ENCODE results near the gene GPANK1.

Gene GPANK1

GRCh38 chr6:31711233-31711632 lies 46.4 kb upstream of the GPANK1 start:
- TF ChIP-seq TAF1 (IDR thresholded peaks at IDR 0.05; ENCODE audit: borderline replicate concordance, insufficient read depth, low read length): no peak
- TF ChIP-seq REST (IDR thresholded peaks at IDR 0.05; ENCODE audit: insufficient read depth in 1 of 2, low read depth in 2 of 2, low read length in 2 of 2): no peak
- TF ChIP-seq SIN3A (IDR thresholded peaks at IDR 0.05; ENCODE audit: borderline replicate concordance, insufficient read depth, low read length): no peak
- no peak for TF ChIP-seq POLR2AphosphoS5 (IDR thresholded peaks at IDR 0.05; ENCODE audit: low read depth, low read length)
- no peak for TF ChIP-seq FOXP2 (optimal IDR thresholded peaks at IDR 0.05; ENCODE audit: borderline replicate concordance, extremely low read depth, extremely low read length, insufficient read depth)

GRCh38 chr6:31710523-31711219 lies 45.9 kb upstream of the GPANK1 start:
- TF ChIP-seq SIN3A (IDR thresholded peaks at IDR 0.05; ENCODE audit: borderline replicate concordance, insufficient read depth, low read length) (no peak), FOXP2 (optimal IDR thresholded peaks at IDR 0.05; ENCODE audit: borderline replicate concordance, extremely low read depth, extremely low read length, insufficient read depth) (no peak), TAF1 (IDR thresholded peaks at IDR 0.05; ENCODE audit: borderline replicate concordance, insufficient read depth, low read length) (no peak), POLR2AphosphoS5 (IDR thresholded peaks at IDR 0.05; ENCODE audit: low read depth, low read length) (no peak), REST (IDR thresholded peaks at IDR 0.05; ENCODE audit: insufficient read depth in 1 of 2, low read depth in 2 of 2, low read length in 2 of 2) (no peak)

- TF ChIP-seq TAF1 (IDR thresholded peaks at IDR 0.05; ENCODE audit: borderline replicate concordance, insufficient read depth, low read length): no peak
- no peak for TF ChIP-seq POLR2AphosphoS5 (IDR thresholded peaks at IDR 0.05; ENCODE audit: low read depth, low read length)
- no peak for TF ChIP-seq FOXP2 (optimal IDR thresholded peaks at IDR 0.05; ENCODE audit: borderline replicate concordance, extremely low read depth, extremely low read length, insufficient read depth)
- no peak for TF ChIP-seq REST (IDR thresholded peaks at IDR 0.05; ENCODE audit: insufficient read depth in 1 of 2, low read depth in 2 of 2, low read length in 2 of 2)
- no peak for TF ChIP-seq SIN3A (IDR thresholded peaks at IDR 0.05; ENCODE audit: borderline replicate concordance, insufficient read depth, low read length)
These were observed 43.4 kb upstream of the GPANK1 start for GRCh38 chr6:31708224-31708623.

GRCh38 chr6:31707701-31708100 lies 42.9 kb upstream of the GPANK1 start:
- no peak for TF ChIP-seq TAF1 (IDR thresholded peaks at IDR 0.05; ENCODE audit: borderline replicate concordance, insufficient read depth, low read length)
- TF ChIP-seq SIN3A (IDR thresholded peaks at IDR 0.05; ENCODE audit: borderline replicate concordance, insufficient read depth, low read length): no peak
- no peak for TF ChIP-seq POLR2AphosphoS5 (IDR thresholded peaks at IDR 0.05; ENCODE audit: low read depth, low read length)
- no peak for TF ChIP-seq FOXP2 (optimal IDR thresholded peaks at IDR 0.05; ENCODE audit: borderline replicate concordance, extremely low read depth, extremely low read length, insufficient read depth)
- no peak for TF ChIP-seq REST (IDR thresholded peaks at IDR 0.05; ENCODE audit: insufficient read depth in 1 of 2, low read depth in 2 of 2, low read length in 2 of 2)
